ENCODE measurements around the gene IL17RE. TPM values are rescaled to one million over a fixed set of nuclear protein-coding genes. Genes with fewer than 3 reads are reported as not detected.

The IL17RE gene
- total and polyA plus RNA-seq, 2 of the 13 experiments (the other 11 are each of a cell fraction or from before 2014, with no cell fraction given), result 14.5 to 24.1 TPM

GRCh38 chr3:9933561-9934234 is 31.1 kb downstream of the IL17RE start, which contains the start of gene CRELD1 (continued):
- peak; percentile 78 for TF ChIP-seq MXD3 (CRISPR knock-in tag; IDR thresholded peaks at IDR 0.05)
- TF ChIP-seq ZNF280B (CRISPR knock-in tag; IDR thresholded peaks at IDR 0.05; ENCODE audit: borderline replicate concordance), result peak; percentile 19; the same call in 1 of the 2 replicates
- no peak for TF ChIP-seq LRRFIP1 (CRISPR knock-in tag; conservative IDR thresholded peaks at IDR 0.05)
- TF ChIP-seq PREB (CRISPR knock-in tag; IDR thresholded peaks at IDR 0.05), result no peak
- TF ChIP-seq BRD4 (CRISPR knock-in tag; IDR thresholded peaks at IDR 0.05), result peak; percentile 37; the same call in 1 of the 2 replicates
- no peak for TF ChIP-seq ZNF10 (CRISPR knock-in tag; IDR thresholded peaks at IDR 0.05; ENCODE audit: borderline replicate concordance, low read depth)
- TF ChIP-seq NCOR1 (IDR thresholded peaks at IDR 0.05; ENCODE audit: borderline replicate concordance, low read length), result no peak
- no peak for TF ChIP-seq ZNF747 (CRISPR knock-in tag; IDR thresholded peaks at IDR 0.05; ENCODE audit: borderline replicate concordance)
- no peak for TF ChIP-seq PCBP1 (IDR thresholded peaks at IDR 0.05; ENCODE audit: borderline replicate concordance, low read depth, low read length)
- TF ChIP-seq ZNF644 (CRISPR knock-in tag; IDR thresholded peaks at IDR 0.05; ENCODE audit: low read depth), result no peak
- no peak for TF ChIP-seq STAT5B (CRISPR knock-in tag; IDR thresholded peaks at IDR 0.05)
- TF ChIP-seq ZNF660 (CRISPR knock-in tag; IDR thresholded peaks at IDR 0.05; ENCODE audit: borderline replicate concordance, low read depth), result no peak
- no peak for TF ChIP-seq SPEN (CRISPR knock-in tag; IDR thresholded peaks at IDR 0.05; ENCODE audit: low read depth)
- TF ChIP-seq ZNF790 (CRISPR knock-in tag; IDR thresholded peaks at IDR 0.05; ENCODE audit: borderline replicate concordance), result no peak; the same call in 1 of the 2 replicates
- TF ChIP-seq ZGPAT (CRISPR knock-in tag; IDR thresholded peaks at IDR 0.05), result peak; percentile 35; the same call in 1 of the 2 replicates
- TF ChIP-seq ZBTB20 (CRISPR knock-in tag; IDR thresholded peaks at IDR 0.05; ENCODE audit: borderline replicate concordance, low read depth), result peak; percentile 57; the same call in 1 of the 2 replicates
- no peak for TF ChIP-seq SYNCRIP (IDR thresholded peaks at IDR 0.05; ENCODE audit: insufficient read depth, low read depth, low read length)
- TF ChIP-seq HCFC1 (IDR thresholded peaks at IDR 0.05; ENCODE audit: low read depth, low read length), result no peak
- no peak for TF ChIP-seq PRDM4 (CRISPR knock-in tag; IDR thresholded peaks at IDR 0.05; ENCODE audit: borderline replicate concordance)

All from HepG2 (cell line).